ENCODE results near the gene EXOC4. TPM values are rescaled to one million over a fixed set of nuclear protein-coding genes. Genes with fewer than 3 reads are reported as not detected.

The EXOC4 gene
- total and polyA plus RNA-seq, 2 of the 8 experiments (the other 6 are each of a cell fraction or from before 2014, with no cell fraction given), result 27.0 to 67.3 TPM

DNA sequence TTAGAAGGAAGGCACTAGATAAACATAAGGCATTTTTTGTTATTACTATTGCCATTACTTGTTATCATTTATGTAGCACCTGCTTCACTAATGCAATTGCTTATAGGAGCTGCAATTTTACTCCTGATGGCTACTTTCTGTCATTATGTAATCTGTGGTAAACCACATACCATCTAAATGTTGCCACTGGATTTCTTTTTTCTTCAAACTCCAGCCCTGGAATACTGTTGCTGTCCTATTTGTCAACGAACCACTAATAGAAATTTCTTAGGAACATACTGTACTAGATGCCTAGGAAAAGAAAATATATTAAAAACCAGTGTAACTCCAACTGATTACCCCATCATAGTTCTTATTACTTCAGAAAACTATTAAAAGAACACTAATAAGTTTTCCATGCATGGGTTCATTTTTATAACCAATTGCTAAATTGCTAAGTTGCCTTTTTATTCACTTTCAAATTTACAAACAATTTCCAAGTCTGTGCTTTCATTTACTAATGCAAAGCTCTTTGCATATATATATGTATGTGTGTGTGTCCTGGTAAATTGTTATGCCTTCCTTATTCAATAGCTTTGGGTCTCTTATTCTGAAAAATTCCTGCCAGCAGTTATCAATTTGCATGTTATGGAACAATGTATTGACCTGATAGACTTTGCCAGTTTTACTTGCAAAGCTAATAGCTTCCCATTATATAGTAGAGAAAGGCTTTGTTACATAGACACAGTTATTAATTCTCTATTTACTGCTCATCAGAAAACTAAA, 287.4 kb downstream of the EXOC4 start (continued):
- TF ChIP-seq, protein P1, sequence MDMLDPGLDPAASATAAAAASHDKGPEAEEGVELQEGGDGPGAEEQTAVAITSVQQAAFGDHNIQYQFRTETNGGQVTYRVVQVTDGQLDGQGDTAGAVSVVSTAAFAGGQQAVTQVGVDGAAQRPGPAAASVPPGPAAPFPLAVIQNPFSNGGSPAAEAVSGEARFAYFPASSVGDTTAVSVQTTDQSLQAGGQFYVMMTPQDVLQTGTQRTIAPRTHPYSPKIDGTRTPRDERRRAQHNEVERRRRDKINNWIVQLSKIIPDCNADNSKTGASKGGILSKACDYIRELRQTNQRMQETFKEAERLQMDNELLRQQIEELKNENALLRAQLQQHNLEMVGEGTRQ (IDR thresholded peaks at IDR 0.05; ENCODE audit: low read length), result no peak
- TF ChIP-seq RNF2 (IDR thresholded peaks at IDR 0.05; ENCODE audit: borderline replicate concordance, low read depth, low read length, missing control alignments, poor library complexity, severe bottlenecking) (no peak), EZH2 (IDR thresholded peaks at IDR 0.05; ENCODE audit: low read depth, low read length, severe bottlenecking) (no peak), SIRT6 (IDR thresholded peaks at IDR 0.05; ENCODE audit: low read length) (no peak), ATF2 (IDR thresholded peaks at IDR 0.05; ENCODE audit: low read length) (no peak), RFX5 (IDR thresholded peaks at IDR 0.05; ENCODE audit: borderline replicate concordance, low read depth, low read length) (no peak)
